IMR-90 (cell line): Measurements from ENCODE around the gene ANTXR1. TPM values are rescaled to one million over a fixed set of nuclear protein-coding genes. Genes with fewer than 3 reads are reported as not detected.

Source experiments
- ATAC-seq: fragments of 200-7000 bp; cut with Tn5 transposase; 2 replicates; pipeline ENCODE4 v1.9.1; 2020; ENCODE audit warnings: low read depth, mild to moderate bottlenecking, moderate library complexity
- BruUV-seq: library from RNA; stranded (reverse); fragments of 400-500 nt; replicated peaks from 2 replicates; lab custom pipeline; 2021; lab: Mats Ljungman, UMichigan
- CTCF ChIA-PET: fragments of 300-600 bp; formaldehyde crosslinking; extraction: SDS; loops from one replicate; lab custom pipeline; 2021; ENCODE audit warnings: antibody characterized with exemption; lab: Yijun Ruan, JAX
- POLR2A ChIA-PET: fragments of 300-600 bp; sonication (Branson Sonifier 250); formaldehyde crosslinking; loops from one replicate; lab custom pipeline; 2022; ENCODE audit warnings: antibody characterized with exemption; ENCODE audit not compliant: unreplicated experiment; lab: Charles Lee
- DNase-seq: peaks from one replicate; pipeline ENCODE4 v3.0.0; 2013
- H2AFZ ChIP-seq: replicated peaks from 2 replicates; pipeline ENCODE3; 2013; ENCODE audit warnings: low read length, mild to moderate bottlenecking; ENCODE audit not compliant: poor library complexity
- H2AK5ac ChIP-seq: 2 replicates; pipeline ENCODE4 v1.6.1; 2013; ENCODE audit warnings: low read depth, low read length, inconsistent platforms
- H2AK9ac ChIP-seq: replicated peaks from 2 replicates; pipeline ENCODE3; 2013; ENCODE audit warnings: mild to moderate bottlenecking, low read depth, low read length, moderate library complexity; ENCODE audit not compliant: poor library complexity
- H2BK120ac ChIP-seq: 2 replicates; pipeline ENCODE4 v1.6.1; 2013; ENCODE audit warnings: low read depth, low read length, inconsistent platforms
- H2BK15ac ChIP-seq: 3 replicates; pipeline ENCODE4 v1.6.1; 2013; ENCODE audit warnings: low read depth, low read length, inconsistent platforms
- H2BK20ac ChIP-seq: 2 replicates; pipeline ENCODE4 v1.6.1; 2013; ENCODE audit warnings: low read depth, mild to moderate bottlenecking, inconsistent platforms, low read length, moderate library complexity
- H2BK5ac ChIP-seq: 2 replicates; pipeline ENCODE4 v1.6.1; 2013; ENCODE audit warnings: mild to moderate bottlenecking, low read depth, low read length, inconsistent platforms; ENCODE audit not compliant: poor library complexity, severe bottlenecking
- H3K14ac ChIP-seq: replicated peaks from 2 replicates; pipeline ENCODE4 v1.6.1; 2013; ENCODE audit warnings: low read depth, low read length, inconsistent platforms
- H3K18ac ChIP-seq: 2 replicates; pipeline ENCODE4 v1.6.1; 2013; ENCODE audit warnings: low read depth, low read length, control low read depth
- H3K23ac ChIP-seq: 2 replicates; pipeline ENCODE4 v1.6.1; 2013; ENCODE audit warnings: low read depth, low read length, inconsistent platforms
- H3K27ac ChIP-seq: 2 replicates; pipeline ENCODE4 v1.5.1; 2013; ENCODE audit warnings: mild to moderate bottlenecking, control low read depth, low read length; ENCODE audit not compliant: insufficient read depth
- H3K27me3 ChIP-seq: 2 replicates; pipeline ENCODE4 v1.6.1; 2013; ENCODE audit warnings: low read length; ENCODE audit not compliant: control insufficient read depth, insufficient read depth
- H3K36me3 ChIP-seq: 2 replicates; pipeline ENCODE4 v1.6.1; 2013; ENCODE audit warnings: low read length, mixed read lengths; ENCODE audit not compliant: control insufficient read depth, insufficient read depth
- H3K4ac ChIP-seq: 2 replicates; pipeline ENCODE4 v1.6.1; 2013; ENCODE audit warnings: low read depth, low read length, inconsistent platforms
- H3K4me1 ChIP-seq: 2 replicates; pipeline ENCODE4 v1.6.1; 2013; ENCODE audit warnings: low read length, mixed read lengths; ENCODE audit not compliant: control insufficient read depth, insufficient read depth
- H3K4me2 ChIP-seq: 2 replicates; pipeline ENCODE4 v1.6.1; 2013; ENCODE audit warnings: low read depth, mild to moderate bottlenecking, control low read depth, low read length, moderate library complexity
- H3K4me3 ChIP-seq: 2 replicates; pipeline ENCODE4 v1.5.1; 2013; ENCODE audit warnings: low read depth, mild to moderate bottlenecking, control low read depth, low read length, moderate library complexity; ENCODE audit not compliant: insufficient read depth
- H3K56ac ChIP-seq: 2 replicates; pipeline ENCODE4 v1.6.1; 2013; ENCODE audit warnings: low read length, inconsistent platforms; ENCODE audit not compliant: insufficient read depth; ENCODE audit errors: extremely low read depth
- H3K79me1 ChIP-seq, 2 experiments: 2 replicates each; pipeline ENCODE4 v1.6.1; 2013; ENCODE audit warnings: low read length in 2 of 2, inconsistent platforms in 1 of 2, low read depth in 1 of 2
- H3K9ac ChIP-seq: 2 replicates; pipeline ENCODE4 v1.6.1; 2013; ENCODE audit warnings: low read depth, low read length, control low read depth
- H3K9me1 ChIP-seq: 2 replicates; pipeline ENCODE4 v1.6.1; 2013; ENCODE audit warnings: low read length, inconsistent platforms; ENCODE audit not compliant: insufficient read depth
- H3K9me3 ChIP-seq: 2 replicates; pipeline ENCODE4 v1.6.1; 2013; ENCODE audit warnings: low read length; ENCODE audit not compliant: control insufficient read depth, insufficient read depth
- H4K20me1 ChIP-seq: 2 replicates; pipeline ENCODE4 v1.6.1; 2013; ENCODE audit warnings: low read length, inconsistent platforms; ENCODE audit not compliant: insufficient read depth
- H4K5ac ChIP-seq: 2 replicates; pipeline ENCODE4 v1.6.1; 2013; ENCODE audit warnings: mild to moderate bottlenecking, low read depth, low read length, control low read depth
- H4K8ac ChIP-seq, 2 experiments: 2 replicates each; pipeline ENCODE4 v1.6.1; 2013; ENCODE audit warnings: low read depth in 2 of 2, low read length in 2 of 2, control low read depth in 1 of 2, inconsistent platforms in 1 of 2
- H4K91ac ChIP-seq: 2 replicates; pipeline ENCODE4 v1.6.1; 2013; ENCODE audit warnings: low read depth, low read length, inconsistent platforms; ENCODE audit not compliant: insufficient read depth
- BHLHE40 ChIP-seq: fragments of 150-350 bp; IDR thresholded peaks from 2 replicates; pipeline ENCODE4 v1.6.1; 2016; ENCODE audit warnings: mild to moderate bottlenecking, low read depth, low read length
- CEBPB ChIP-seq: IDR thresholded peaks from 2 replicates; pipeline ENCODE4 v1.6.1; 2012; ENCODE audit warnings: low read depth, low read length, improper control_type of control experiment
- CHD1 ChIP-seq: IDR thresholded peaks from 2 replicates; pipeline ENCODE4 v1.6.1; 2012; ENCODE audit warnings: low read depth, low read length, improper control_type of control experiment
- CTCF ChIP-seq: conservative IDR thresholded peaks from 2 replicates; pipeline ENCODE4 v1.5.1; 2012; ENCODE audit warnings: mild to moderate bottlenecking, low read depth, low read length, improper control_type of control experiment
- ELK1 ChIP-seq: fragments of 150-350 bp; IDR thresholded peaks from 2 replicates; pipeline ENCODE4 v1.6.1; 2016; ENCODE audit warnings: low read depth, mild to moderate bottlenecking, low read length, moderate library complexity, borderline replicate concordance
- FOS ChIP-seq: fragments of 150-350 bp; IDR thresholded peaks from 2 replicates; pipeline ENCODE4 v1.6.1; 2016; ENCODE audit warnings: low read depth, low read length
- MAZ ChIP-seq: IDR thresholded peaks from 2 replicates; pipeline ENCODE4 v1.6.1; 2012; ENCODE audit warnings: low read depth, mild to moderate bottlenecking, low read length, improper control_type of control experiment, moderate library complexity, borderline replicate concordance
- MXI1 ChIP-seq: IDR thresholded peaks from 2 replicates; pipeline ENCODE4 v1.6.1; 2012; ENCODE audit warnings: low read depth, mild to moderate bottlenecking, low read length, moderate library complexity, borderline replicate concordance
- NFE2L2 ChIP-seq: fragments of 150-350 bp; IDR thresholded peaks from 2 replicates; pipeline ENCODE4 v1.6.1; 2016; ENCODE audit warnings: low read depth, mild to moderate bottlenecking, low read length
- POLR2A ChIP-seq: IDR thresholded peaks from 2 replicates; pipeline ENCODE4 v1.6.1; 2012; ENCODE audit warnings: mild to moderate bottlenecking, low read depth, low read length
- SMC3 ChIP-seq: fragments of 150-350 bp; IDR thresholded peaks from 2 replicates; pipeline ENCODE4 v1.6.1; 2016; ENCODE audit warnings: low read depth, mild to moderate bottlenecking, antibody characterized with exemption, low read length, moderate library complexity
- USF2 ChIP-seq: fragments of 150-350 bp; IDR thresholded peaks from 2 replicates; pipeline ENCODE4 v1.6.1; 2017; ENCODE audit warnings: mild to moderate bottlenecking, antibody characterized with exemption, low read length, low read depth
- WGBS, 2 experiments: methylation state at CpG; one replicate each; pipeline versions ENCODE4 v1.1.5 to v1.1.7; 2013; ENCODE audit warnings: missing lambda C conversion rate in 2 of 2; ENCODE audit not compliant: insufficient read length in 1 of 2; ENCODE audit errors: extremely low coverage in 2 of 2; 5-methylcytosine and 5-hydroxymethylcytosine counted together
- dilution Hi-C: fragments of 300-500 bp; cut with HindIII; formaldehyde crosslinking; loops from one replicate; pipeline ENCODE4 v1.14.3; 2018; ENCODE audit warnings: low sequenced_read_pairs; ENCODE audit not compliant: unreplicated experiment
- in situ Hi-C: fragments of 300-500 bp; cut with MboI; formaldehyde crosslinking; loops from 3 replicates; pipeline ENCODE4 v1.14.3; 2019; ENCODE audit warnings: low sequenced_read_pairs, inconsistent platforms, mixed read lengths
- intact Hi-C: fragments of 100-400 bp; cut with micrococcal nuclease; formaldehyde crosslinking; loops from 2 replicates; pipeline ENCODE4 v1.10.0; 2022
- polyA plus RNA-seq, 3 experiments: library from polyadenylated mRNA; depleted of rRNA; stranded (reverse); fragments of >200 nt; gene quantifications; 2 replicates each; pipeline ENCODE4 v1.2.3, GENCODE V29; 2012; ENCODE audit warnings: low replicate concordance in 1 of 3
- total RNA-seq: library from RNA; depleted of rRNA; stranded (reverse); fragments of >200 nt; gene quantifications from 2 replicates; pipeline ENCODE4 v1.2.3, GENCODE V29; 2012

Gene ANTXR1
- total and polyA plus RNA-seq, 2 of the 4 experiments (the other 2 are of a cell fraction): 27.2 to 36.9 TPM

GRCh38 chr2:69089998-69090397 lies 77.0 kb downstream of the ANTXR1 start:
- H3K23ac ChIP-seq: 0 out of 2 replicates have a peak overlapping the region, but pooled peaks have one; percentile 23
- H2BK120ac ChIP-seq: peak overlapping the region; percentile 39; the same call in 1 of the 2 replicates
- H3K4me3 ChIP-seq: no peak overlapping the region
- peaks cover 19% of the 10 kb centered on the region for H3K4me1 ChIP-seq
- intact Hi-C loops: no loop called here
- H3K14ac ChIP-seq: no peak overlapping the region; the same call in 1 of the 2 replicates
- peak overlapping the region; percentile 16 for H3K18ac ChIP-seq
- CTCF ChIA-PET: no interaction called here
- H3K27ac ChIP-seq: peak overlapping the region; percentile 32; the same call in 1 of the 2 replicates
- H4K8ac ChIP-seq: no peak overlapping the region; a peak in 1 of 4 replicates
- no peak overlapping the region for H3K4me2 ChIP-seq
- peaks cover 25% of the 10 kb centered on the region for H3K36me3 ChIP-seq
- no peaks in the 10 kb centered on the region for H3K9me3 ChIP-seq
- H4K91ac ChIP-seq: no peak overlapping the region
- in situ Hi-C loops: no loop called here
- no peak overlapping the region; the same call in 1 of the 2 replicates for H2BK20ac ChIP-seq
- TF ChIP-seq MAZ (no peak), NFE2L2 (no peak), FOS (no peak), ELK1 (no peak), CTCF (no peak), BHLHE40 (no peak), CEBPB (no peak), CHD1 (no peak), SMC3 (no peak), POLR2A (no peak), USF2 (no peak), MXI1 (no peak)
- H2AK5ac ChIP-seq: peak overlapping the region; percentile 9; the same call in 1 of the 2 replicates
- no peak overlapping the region for H2AFZ ChIP-seq
- dilution Hi-C loops: no loop called here
- peaks cover 9 to 37% of the 10 kb centered on the region in 2 experiments; a peak in 3 of 4 replicates for H3K79me1 ChIP-seq
- H3K27me3 ChIP-seq: no peaks in the 10 kb centered on the region
- H3K9ac ChIP-seq: no peak overlapping the region
- ATAC-seq: no peak
- 0 out of 2 replicates have a peak, but pooled peaks cover 4% of the 10 kb centered on the region for H4K20me1 ChIP-seq
- no peak overlapping the region for H3K56ac ChIP-seq
- H3K9me1 ChIP-seq: peaks cover 28% of the 10 kb centered on the region
- H2BK5ac ChIP-seq: no peak overlapping the region
- H2BK15ac ChIP-seq: no peak overlapping the region
- no peak overlapping the region for H2AK9ac ChIP-seq
- WGBS, 2 experiments: 100% methylated on average over 1 of the region's 1 CpG; no CpG with 5 or more reads in 1 of the 2 experiments
- no peak for DNase-seq
- BruUV-seq: no TSS peak
- POLR2A ChIA-PET: no interaction called here
- H4K5ac ChIP-seq: peak overlapping the region; percentile 26
- H3K4ac ChIP-seq: 0 out of 2 replicates have a peak overlapping the region, but pooled peaks have one; percentile 24
